A673 (cell line): ENCODE data around the gene DCTN3.

Source experiments
- CTCF ChIP-seq: fragments of 300-800, 200-600 bp; sonication (generic); conservative IDR thresholded peaks from 2 replicates; pipeline ENCODE4 v1.5.1; 2017; ENCODE audit warnings: low read depth, mild to moderate bottlenecking, antibody characterized with exemption, low read length, moderate library complexity, mixed read lengths
- EZH2 ChIP-seq: fragments of 200-600 bp; sonication (generic); IDR thresholded peaks from 2 replicates; pipeline ENCODE4 v1.6.1; 2017; ENCODE audit warnings: borderline replicate concordance, low read depth, mild to moderate bottlenecking, mixed read lengths, antibody characterized with exemption, low read length; ENCODE audit not compliant: poor library complexity, severe bottlenecking

- no peak for TF ChIP-seq CTCF
- TF ChIP-seq EZH2 = no peak
These were observed 43.5 kb downstream of the DCTN3 start for GRCh38 chr9:34576597-34577399.
